HepG2 (cell line): Measurements from ENCODE around the gene RAB15. TPM values are rescaled to one million over a fixed set of nuclear protein-coding genes. Genes with fewer than 3 reads are reported as not detected.

ENCODE experiments used
- DRAP1 ChIP-seq: IDR thresholded peaks from 2 replicates; pipeline ENCODE4 v1.6.1; 2016; ENCODE audit warnings: missing genetic modification reagents, missing compliant biosample characterization
- ESRRA ChIP-seq: sonication (generic); formaldehyde crosslinking; IDR thresholded peaks from 2 replicates; pipeline ENCODE4 v1.5.1; 2020; ENCODE audit warnings: mild to moderate bottlenecking, low read depth, missing genetic modification reagents
- FOXM1 ChIP-seq: sonication (generic); formaldehyde crosslinking; IDR thresholded peaks from 2 replicates; pipeline ENCODE4 v1.5.0; 2020; ENCODE audit warnings: missing genetic modification reagents
- GLI4 ChIP-seq: sonication (generic); formaldehyde crosslinking; IDR thresholded peaks from 2 replicates; pipeline ENCODE4 v1.5.1; 2020; ENCODE audit warnings: missing genetic modification reagents, mild to moderate bottlenecking, moderate library complexity, borderline replicate concordance
- HBP1 ChIP-seq: IDR thresholded peaks from 2 replicates; pipeline ENCODE4 v1.6.1; 2016; ENCODE audit warnings: low read depth, control low read depth
- HOXA5 ChIP-seq: sonication (generic); formaldehyde crosslinking; IDR thresholded peaks from 2 replicates; pipeline ENCODE4 v1.4.0; 2020; ENCODE audit warnings: missing genetic modification reagents
- KLF15 ChIP-seq: sonication (generic); formaldehyde crosslinking; IDR thresholded peaks from 2 replicates; pipeline ENCODE4 v1.8.1; 2023; ENCODE audit warnings: borderline replicate concordance, mild to moderate bottlenecking, inconsistent platforms, missing genetic modification reagents, mixed read lengths
- MEIS1 ChIP-seq: sonication (generic); formaldehyde crosslinking; IDR thresholded peaks from 2 replicates; pipeline ENCODE4 v1.9.0; 2021; ENCODE audit warnings: mild to moderate bottlenecking, missing genetic modification reagents, moderate library complexity, borderline replicate concordance
- MIXL1 ChIP-seq: IDR thresholded peaks from 2 replicates; pipeline ENCODE4 v1.6.1; 2016
- REPIN1 ChIP-seq: sonication (generic); formaldehyde crosslinking; IDR thresholded peaks from 2 replicates; pipeline ENCODE4 v1.8.0; 2022; ENCODE audit warnings: missing genetic modification reagents, low read depth, mild to moderate bottlenecking, borderline replicate concordance
- TARDBP ChIP-seq: sonication (generic); formaldehyde crosslinking; IDR thresholded peaks from 2 replicates; pipeline ENCODE4 v1.8.0; 2022; ENCODE audit warnings: mild to moderate bottlenecking, missing genetic modification reagents
- TOE1 ChIP-seq: sonication (generic); formaldehyde crosslinking; IDR thresholded peaks from 2 replicates; pipeline ENCODE4 v1.4.0; 2020; ENCODE audit warnings: mild to moderate bottlenecking, missing genetic modification reagents
- TP53 ChIP-seq: sonication (generic); formaldehyde crosslinking; conservative IDR thresholded peaks from 2 replicates; pipeline ENCODE4 v1.4.0; 2020; ENCODE audit warnings: missing genetic modification reagents
- ZBTB20 ChIP-seq: sonication (generic); formaldehyde crosslinking; IDR thresholded peaks from 2 replicates; pipeline ENCODE4 v1.8.1; 2023; ENCODE audit warnings: missing genetic modification reagents, low read depth, mild to moderate bottlenecking, borderline replicate concordance
- ZBTB7A ChIP-seq: sonication (generic); formaldehyde crosslinking; IDR thresholded peaks from 2 replicates; pipeline ENCODE4 v1.8.0; 2022; ENCODE audit warnings: mild to moderate bottlenecking, missing genetic modification reagents
- ZC3H13 ChIP-seq: sonication (generic); formaldehyde crosslinking; IDR thresholded peaks from 2 replicates; pipeline ENCODE4 v1.8.1; 2023; ENCODE audit warnings: mild to moderate bottlenecking, missing genetic modification reagents, moderate library complexity
- ZNF274 ChIP-seq: sonication (generic); formaldehyde crosslinking; IDR thresholded peaks from 2 replicates; pipeline ENCODE4 v1.5.1; 2020; ENCODE audit warnings: mild to moderate bottlenecking, missing genetic modification reagents
- ZNF512 ChIP-seq: sonication (generic); formaldehyde crosslinking; IDR thresholded peaks from 2 replicates; pipeline ENCODE4 v1.4.0; 2020; ENCODE audit warnings: mild to moderate bottlenecking, missing genetic modification reagents
- ZNF556 ChIP-seq: sonication (generic); formaldehyde crosslinking; IDR thresholded peaks from 2 replicates; pipeline ENCODE4 v1.4.0; 2020; ENCODE audit warnings: mild to moderate bottlenecking, missing genetic modification reagents, borderline replicate concordance
- ZNF784 ChIP-seq: sonication (generic); formaldehyde crosslinking; IDR thresholded peaks from 2 replicates; pipeline ENCODE4 v1.5.1; 2020; ENCODE audit warnings: missing genetic modification reagents, mild to moderate bottlenecking, borderline replicate concordance
- ZSCAN5A ChIP-seq: sonication (generic); formaldehyde crosslinking; IDR thresholded peaks from 2 replicates; pipeline ENCODE4 v1.8.0; 2022; ENCODE audit warnings: mild to moderate bottlenecking, missing genetic modification reagents, borderline replicate concordance
- polyA plus RNA-seq, 8 experiments: library from polyadenylated mRNA; depleted of rRNA in 3 of 8; stranded (reverse) in 7 of 8; unstranded in 1 of 8; fragments of >200 nt; fragmentation: Illumina TruSeq in 4 of 8; extraction: Trizol in 4 of 8; gene quantifications; 2 replicates each; pipeline versions ENCODE4 v1.2.1 to v1.2.3, GENCODE V29; 2011 to 2016; ENCODE audit warnings: low read depth in 4 of 8, missing spikeins in 1 of 8, mixed read lengths in 1 of 8; ENCODE audit not compliant: insufficient read depth in 1 of 8
- total RNA-seq, 5 experiments: library from RNA; depleted of rRNA; stranded (reverse); fragments of >200 nt; fragmentation: Illumina TruSeq; extraction: Trizol; gene quantifications; 2 replicates each; pipeline ENCODE4 v1.2.3, GENCODE V29; 2016; ENCODE audit warnings: low read depth in 1 of 5

Gene RAB15
- total and polyA plus RNA-seq, 2 of the 13 experiments (the other 11 are each of a cell fraction or from before 2014, with no cell fraction given): 7.4 to 18.5 TPM

GRCh38 chr14:64948612-64949210 lies 23.4 kb downstream of the RAB15 start (continued):
- TF ChIP-seq GLI4 (peak; percentile 59; the same call in 1 of the 2 replicates), ZNF784 (CRISPR knock-in tag) (0 out of 2 replicates have a peak, but pooled peaks have one; percentile 46), DRAP1 (CRISPR knock-in tag) (peak; percentile 8; the same call in 1 of the 2 replicates), ZNF512 (CRISPR knock-in tag) (no peak), ESRRA (0 out of 2 replicates have a peak, but pooled peaks have one; percentile 48), FOXM1 (CRISPR knock-in tag) (no peak), ZBTB7A (no peak), HOXA5 (no peak), MEIS1 (CRISPR knock-in tag) (0 out of 2 replicates have a peak, but pooled peaks have one; percentile 23), ZNF274 (CRISPR knock-in tag) (0 out of 2 replicates have a peak, but pooled peaks have one; percentile 33), ZSCAN5A (CRISPR knock-in tag) (no peak), KLF15 (CRISPR knock-in tag) (no peak), TARDBP (CRISPR knock-in tag) (peak; percentile 34; the same call in 1 of the 2 replicates), ZBTB20 (no peak; the same call in 1 of the 2 replicates), TP53 (CRISPR knock-in tag) (no peak), REPIN1 (CRISPR knock-in tag) (0 out of 2 replicates have a peak, but pooled peaks have one; percentile 46), ZNF556 (peak; percentile 37; the same call in 1 of the 2 replicates), ZC3H13 (CRISPR knock-in tag) (no peak), TOE1 (CRISPR knock-in tag) (no peak), HBP1 (CRISPR knock-in tag) (peak; percentile 13; the same call in 1 of the 2 replicates), MIXL1 (CRISPR knock-in tag) (0 out of 2 replicates have a peak, but pooled peaks have one; percentile 6)
